Heart right ventricle (tissue), 16 donors: ENCODE measurements around the gene CARD19. TPM values are rescaled to one million over a fixed set of nuclear protein-coding genes. Genes with fewer than 3 reads are reported as not detected.

Experiments
- ATAC-seq, 8 donors: fragments of 200-7000 bp; cut with Tn5 transposase; one replicate each; pipeline ENCODE4 v1.9.1; 2020; ENCODE audit warnings: mild to moderate bottlenecking in 8 of 8, moderate library complexity in 8 of 8, moderate number of reproducible peaks in 1 of 8
- DNase-seq, 2 donors: peaks; one replicate each; pipeline ENCODE4 v3.0.0-alpha.2; 2020
- H3K27ac ChIP-seq, 10 donors: fragments of 200-600 bp; sonication (generic) in 2 of 10; one replicate each; pipeline versions ENCODE4 v1.5.0 to v1.8.0; 2020 to 2022; ENCODE audit warnings: mild to moderate bottlenecking in 3 of 10
- H3K27me3 ChIP-seq, 7 donors: fragments of 200-600 bp; one replicate each; pipeline ENCODE4 v1.8.0; 2021 to 2022; ENCODE audit warnings: mild to moderate bottlenecking in 2 of 7
- H3K36me3 ChIP-seq, 9 donors: fragments of 200-600 bp; sonication (generic) in 1 of 9; one replicate each; pipeline versions ENCODE4 v1.5.0 to v1.8.0; 2020 to 2022; ENCODE audit warnings: mild to moderate bottlenecking in 2 of 9
- H3K4me1 ChIP-seq, 9 donors: fragments of 200-600 bp; sonication (generic) in 1 of 9; one replicate each; pipeline versions ENCODE4 v1.5.0 to v1.8.0; 2020 to 2022; ENCODE audit warnings: mild to moderate bottlenecking in 4 of 9
- H3K4me3 ChIP-seq, 10 donors: fragments of 200-600 bp; sonication (generic) in 2 of 10; one replicate each; pipeline versions ENCODE4 v1.5.0 to v1.8.0; 2020 to 2022; ENCODE audit warnings: mild to moderate bottlenecking in 7 of 10, moderate library complexity in 2 of 10
- H3K9me3 ChIP-seq, 11 donors: fragments of 200-600 bp in 10 of 11; sonication (generic) in 2 of 11; one replicate each; pipeline versions ENCODE4 v1.5.0 to v1.8.0; 2013 to 2022; ENCODE audit warnings: mild to moderate bottlenecking in 2 of 11, control low read depth in 1 of 11, moderate library complexity in 1 of 11
- WGBS, 2 donors: extraction: QIAGEN DNeasy Blood & Tissue Kit; methylation state at CpG; one replicate each; pipeline ENCODE4 v1.1.7; 2013; ENCODE audit warnings: inconsistent platforms in 1 of 2; 5-methylcytosine and 5-hydroxymethylcytosine counted together
- intact Hi-C, 10 donors: fragments of 100-400 bp; cut with DNase I; formaldehyde crosslinking; loops; one replicate each; pipeline versions ENCODE4 v1.11.1 to v1.14.2; 2022
- long read RNA-seq, 3 donors: library from polyadenylated mRNA; unstranded; transcript quantifications; one replicate each; pipeline ENCODE4 v2.0.0, GENCODE V29; 2020 to 2021
- polyA plus RNA-seq, 2 donors: library from polyadenylated mRNA; stranded (reverse); fragments of 200-250 nt; gene quantifications; one replicate each; pipeline ENCODE4 v1.2.3, GENCODE V29; 2013
- total RNA-seq, 10 donors: library from RNA; stranded (reverse); fragmentation: NEBNext Ultra II Directional in 3 of 10; extraction: Animal tissue kit (Norgen Biotek cat#: 25700) in 3 of 10; gene quantifications; one replicate each; pipeline versions ENCODE4 v1.2.1 to v1.2.4, GENCODE V29; 2021 to 2023
- TF ChIP-seq, protein P1 (sequence below), 9 donors: fragments of 200-600 bp; sonication (generic) in 2 of 9; IDR thresholded peaks; one replicate each; pipeline versions ENCODE4 v1.5.0 to v1.8.0; 2021 to 2022; ENCODE audit warnings: antibody characterized with exemption in 9 of 9, mild to moderate bottlenecking in 5 of 9, moderate library complexity in 1 of 9
- donor health status: Arrhythmogenic right ventricular cardiomyopathy.
- donor health status: ischemic (EF 13 %, LVEDD 7.1; RV severe dilation, severe dysfunction).
- donor health status: healthy with polysubstance abuse.
- donor health status: DM: no; HTN: yes; CAD: no.
- donor health status: DM: no; HTN: no; CAD: no.
- donor health status: ischemic (EF 25% LVEDD 6.9; RV normal size, moderate dysfunction).
- donor health status: ischemic (EF 25% LVEDD 5.7; RV mildly dilated, moderate dysfunction).
- donor health status: healthy.
- donor health status: DM: yes; HTN: yes; CAD: no.
- donor health status: Ischemic cardiomyopathy.
- donor health status: ischemic (EF 35%, LVEDD 5.7; RV mildly dilated, moderate dysfunction).
- donor health status: nonischemic (EF 11% LVEDD 7.7; RV severe dilation, severe dysfunction).
- donor health status: DM: yes; HTN: yes; CAD: no.
- donor health status: PGD.
- donor health status: ischemic (EF 29% LVEDD 5.4; RV normal size, mild dysfunction).
- donor health status: nonischemic (EF 23%, LVEDD 6.1; RV moderate dilation, normal function).

CARD19 gene, protein sequence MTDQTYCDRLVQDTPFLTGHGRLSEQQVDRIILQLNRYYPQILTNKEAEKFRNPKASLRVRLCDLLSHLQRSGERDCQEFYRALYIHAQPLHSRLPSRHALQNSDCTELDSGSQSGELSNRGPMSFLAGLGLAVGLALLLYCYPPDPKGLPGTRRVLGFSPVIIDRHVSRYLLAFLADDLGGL
- 10 to 100 TPM; 22.3 to 33.7 (median 25.9) TPM for total RNA-seq
- polyA plus RNA-seq = 10 to 100 TPM; 41.9 to 47.3 TPM
- long read RNA-seq, donor 1, transcript CARD19-201 (6 exons, 855 nt) = major isoform, 8 of 22 reads
- long read RNA-seq, donor 1, transcript CARD19-204 (5 exons, 660 nt) = minor isoform, 6 of 22 reads
- long read RNA-seq, donor 1, partial matches to known transcripts = 0 of 22 reads
- long read RNA-seq, donor 1, other reads (novel, unspliced or antisense) = 2 of 22 reads
- long read RNA-seq, donor 2, partial matches to known transcripts = 1 of 22 reads
- long read RNA-seq, donor 2, other reads (novel, unspliced or antisense) = 9 of 22 reads
- long read RNA-seq, donor 3, partial matches to known transcripts = 1 of 2 reads
- long read RNA-seq, donor 3, other reads (novel, unspliced or antisense) = 1 of 2 reads

DNA sequence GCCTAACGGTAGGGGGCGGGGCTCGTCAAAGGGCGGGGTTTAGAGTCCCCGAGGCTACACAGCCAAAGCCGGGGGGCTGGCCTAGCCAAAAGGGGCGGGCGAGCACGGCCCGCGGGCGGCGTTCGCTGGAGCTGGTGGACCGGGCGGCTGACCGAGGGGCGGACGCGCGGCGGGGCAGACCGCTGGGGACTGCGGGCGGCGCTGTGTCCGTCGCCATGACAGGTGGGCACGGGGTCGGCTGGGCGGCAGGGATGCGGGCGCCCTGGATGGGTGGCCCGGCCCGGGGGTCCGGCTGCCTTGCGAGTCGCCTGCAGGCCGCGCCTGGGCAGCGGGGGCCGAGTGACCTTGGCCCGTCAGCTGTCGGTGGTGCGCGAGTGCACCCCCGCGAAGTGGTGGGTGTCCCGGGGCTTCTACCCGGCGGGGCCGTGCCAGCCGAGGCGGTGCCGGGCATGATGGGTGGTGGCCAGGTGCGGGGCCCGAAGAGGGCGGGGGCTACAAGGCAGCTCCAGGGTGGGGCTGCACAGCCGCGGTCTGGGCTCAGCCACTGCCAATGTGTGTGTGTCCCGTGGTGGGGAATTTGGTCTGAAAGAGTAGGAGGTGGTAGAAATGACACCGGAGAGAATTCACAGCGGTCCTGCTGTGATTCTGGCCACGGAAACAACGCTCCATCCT is at the start of gene CARD19:
CARD19 (plus strand) TSS at position 87 of the 672 bp plus-strand sequence; CDS start at position 216, 129 bp downstream.
- Histone ChIP-seq H3K27ac (peak within 1 kb of the TSS; percentile 91 to 99 (median 96)), H3K27me3 (no peaks in the 10 kb centered on the region), H3K4me1 (peaks cover 18 to 72% (median 59%) of the 10 kb centered on the region in 9 donors), H3K36me3 (no peaks in the 10 kb centered on the region), H3K4me3 (peak within 1 kb of the TSS; percentile 83 to 100 (median 97)), H3K9me3 (peaks cover 0 to 7% (median 2%) of the 10 kb centered on the region in 11 donors)
- intact Hi-C loops = loop anchor here in 3 of 10 donors (5.0 to 10.0 kb wide), 3 partner anchors 44 to 356 kb away; partner anchors contain the start of genes FAM120A (in 1 of the 3) and FAM120AOS (in 1 of the 3)
- TF ChIP-seq, protein P1, sequence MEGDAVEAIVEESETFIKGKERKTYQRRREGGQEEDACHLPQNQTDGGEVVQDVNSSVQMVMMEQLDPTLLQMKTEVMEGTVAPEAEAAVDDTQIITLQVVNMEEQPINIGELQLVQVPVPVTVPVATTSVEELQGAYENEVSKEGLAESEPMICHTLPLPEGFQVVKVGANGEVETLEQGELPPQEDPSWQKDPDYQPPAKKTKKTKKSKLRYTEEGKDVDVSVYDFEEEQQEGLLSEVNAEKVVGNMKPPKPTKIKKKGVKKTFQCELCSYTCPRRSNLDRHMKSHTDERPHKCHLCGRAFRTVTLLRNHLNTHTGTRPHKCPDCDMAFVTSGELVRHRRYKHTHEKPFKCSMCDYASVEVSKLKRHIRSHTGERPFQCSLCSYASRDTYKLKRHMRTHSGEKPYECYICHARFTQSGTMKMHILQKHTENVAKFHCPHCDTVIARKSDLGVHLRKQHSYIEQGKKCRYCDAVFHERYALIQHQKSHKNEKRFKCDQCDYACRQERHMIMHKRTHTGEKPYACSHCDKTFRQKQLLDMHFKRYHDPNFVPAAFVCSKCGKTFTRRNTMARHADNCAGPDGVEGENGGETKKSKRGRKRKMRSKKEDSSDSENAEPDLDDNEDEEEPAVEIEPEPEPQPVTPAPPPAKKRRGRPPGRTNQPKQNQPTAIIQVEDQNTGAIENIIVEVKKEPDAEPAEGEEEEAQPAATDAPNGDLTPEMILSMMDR (IDR thresholded peaks at IDR 0.05) = peak in 3 of 9 donors; percentile 17 to 27 (median 23)
- peak; percentile 47 to 64 for DNase-seq
- ATAC-seq = peak in 4 of 8 donors; percentile 2 to 6 (median 4)
- WGBS, 2 donors = 0 to 1% methylated on average over 34 to 65 of the region's 65 CpGs

DNA sequence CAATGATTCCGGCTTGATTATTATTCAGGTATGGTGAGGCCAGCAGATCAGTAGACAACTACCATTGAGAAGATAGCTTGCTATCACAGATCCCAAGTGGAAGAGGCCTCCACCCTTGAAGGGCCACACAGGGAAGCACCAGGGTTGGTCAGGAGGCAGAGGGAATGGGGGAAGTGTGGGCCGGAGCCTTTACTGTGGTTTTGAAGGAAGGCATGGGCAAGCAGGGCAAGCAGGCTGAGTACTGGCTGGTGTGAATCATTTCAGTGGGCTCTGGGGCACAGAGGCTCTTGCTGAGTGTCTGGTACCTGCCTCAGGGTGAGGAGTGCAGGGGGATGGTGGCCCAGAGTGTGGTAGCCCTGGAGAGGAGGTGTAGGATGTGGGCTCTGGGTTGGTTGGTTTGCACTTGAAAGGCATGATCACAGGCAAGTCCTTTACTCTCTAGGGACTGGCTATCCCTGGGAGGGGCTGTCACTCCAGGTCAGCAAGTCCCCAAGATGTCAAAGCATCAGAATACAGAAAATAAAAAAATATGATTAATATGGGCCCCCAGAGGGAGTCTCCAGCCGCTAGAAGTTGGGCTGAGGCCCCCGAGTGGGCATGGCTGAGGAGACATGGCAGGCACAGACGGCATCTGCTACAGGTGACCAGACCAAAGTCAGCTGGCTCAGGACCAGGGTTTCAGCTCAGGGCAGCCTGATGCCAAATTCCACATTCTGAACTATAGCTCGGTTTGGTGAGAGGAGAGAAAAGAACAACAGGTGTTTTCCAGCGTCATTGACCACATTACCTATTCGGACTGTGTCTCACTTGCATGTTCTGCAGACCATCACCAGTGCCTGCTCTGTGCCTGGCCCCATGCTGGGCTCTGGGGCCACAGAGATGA is 47.2 kb upstream of the CARD19 start:
- Histone ChIP-seq H3K27me3 (no peaks in the 10 kb centered on the region), H3K4me3 (no peak overlapping the region), H3K9me3 (peaks cover 0 to 9% (median 0%) of the 10 kb centered on the region in 11 donors), H3K27ac (no peak overlapping the region), H3K36me3 (no peaks in the 10 kb centered on the region), H3K4me1 (peaks cover 3 to 19% (median 14%) of the 10 kb centered on the region in 9 donors)
- ATAC-seq (no peak), DNase-seq (no peak)
- intact Hi-C loops = no loop called here
- 87% methylated on average over 8 of the region's 8 CpGs for WGBS, 2 donors
- TF ChIP-seq, protein P1 (IDR thresholded peaks at IDR 0.05) = no peak

DNA sequence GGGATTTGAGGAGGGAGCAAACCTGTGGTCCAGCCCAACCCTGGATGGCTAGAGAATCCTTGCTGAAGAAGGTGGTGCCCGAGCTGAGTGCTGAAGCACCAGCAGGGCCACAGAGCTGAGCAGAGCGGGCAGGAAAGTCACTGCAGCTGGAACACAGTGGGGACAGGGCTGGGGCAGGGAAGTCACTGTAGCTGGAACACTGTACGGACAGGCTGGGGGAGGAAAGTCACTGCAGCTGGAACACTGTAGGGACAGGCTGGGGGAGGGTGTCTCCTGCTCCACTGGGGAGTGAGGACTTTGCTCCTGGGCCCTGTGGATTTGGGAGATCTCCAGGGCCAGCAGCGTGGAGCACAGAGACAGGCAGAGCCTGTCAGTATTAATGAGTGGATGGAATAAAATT is 46.5 kb upstream of the CARD19 start:
- DNase-seq = no peak
- Histone ChIP-seq H3K9me3 (peaks cover 0 to 9% (median 0%) of the 10 kb centered on the region in 11 donors), H3K4me3 (no peak overlapping the region), H3K36me3 (no peaks in the 10 kb centered on the region), H3K27me3 (no peaks in the 10 kb centered on the region), H3K4me1 (peaks cover 3 to 19% (median 14%) of the 10 kb centered on the region in 9 donors), H3K27ac (no peak overlapping the region)
- ATAC-seq = peak in 1 of 8 donors; percentile 33
- 82 to 87% methylated on average over 4 of the region's 4 CpGs for WGBS, 2 donors
- TF ChIP-seq, protein P1 (IDR thresholded peaks at IDR 0.05) = no peak
- intact Hi-C loops = no loop called here
